ENCODE measurements around the gene UBN1.

GRCh38 chr16:4904108-4904941, 57.0 kb downstream of the UBN1 start:
- no peak for TF ChIP-seq CTCF (IDR thresholded peaks at IDR 0.05; ENCODE audit: extremely low read depth in 1 of 2, insufficient read depth in 1 of 2, low read depth in 1 of 2, low read length in 2 of 2)
- TF ChIP-seq POLR2A (IDR thresholded peaks at IDR 0.05; ENCODE audit: low read depth, low read length), result no peak
- no peak for TF ChIP-seq GATA2 (IDR thresholded peaks at IDR 0.05; ENCODE audit: insufficient read depth, insufficient read length, low read depth, low read length)
- TF ChIP-seq MAX (IDR thresholded peaks at IDR 0.05; ENCODE audit: insufficient read depth, insufficient read length), result no peak
- TF ChIP-seq MYC (IDR thresholded peaks at IDR 0.05; ENCODE audit: low read depth, low read length), result no peak
- TF ChIP-seq POLR2AphosphoS5 (IDR thresholded peaks at IDR 0.05; ENCODE audit: insufficient read depth, low read depth, low read length), result no peak

All from endothelial cell of umbilical vein (primary cell).